K562 (cell line): ENCODE measurements around the gene CRYGC.

ENCODE experiments used
- CBX3 ChIP-seq, 2 experiments: IDR thresholded peaks; 1 replicate in 1 of 2; 2 replicates in 1 of 2; pipeline ENCODE4 v1.6.1; 2012; ENCODE audit warnings: inconsistent platforms in 2 of 2, low read length in 2 of 2, borderline replicate concordance in 1 of 2, control low read depth in 1 of 2
- CCAR2 ChIP-seq: fragments of 200-400 bp; formaldehyde crosslinking; IDR thresholded peaks from 2 replicates; pipeline ENCODE4 v1.6.1; 2017; ENCODE audit warnings: mild to moderate bottlenecking, low read depth, low read length
- YY1 ChIP-seq, 3 experiments: IDR thresholded peaks; 2 replicates each; pipeline ENCODE4 v1.6.1; 2011; ENCODE audit warnings: low read length in 2 of 3, mild to moderate bottlenecking in 2 of 3, moderate library complexity in 2 of 3, borderline replicate concordance in 1 of 3, control low read depth in 1 of 3, low read depth in 1 of 3; ENCODE audit not compliant: insufficient read depth in 3 of 3, insufficient replicate concordance in 2 of 3, control insufficient read depth in 1 of 3, insufficient read length in 1 of 3; ENCODE audit errors: extremely low read depth in 1 of 3
- ZFP30 ChIP-seq: fragments of 250-450 bp; sonication (Bioruptor Pico); IDR thresholded peaks from 2 replicates; pipeline ENCODE4 v1.8.0; 2022; ENCODE audit warnings: moderate library complexity, mild to moderate bottlenecking, inconsistent platforms, borderline replicate concordance
- ZNF584 ChIP-seq: fragments of 200-800 bp; sonication (Bioruptor generic); IDR thresholded peaks from 2 replicates; pipeline ENCODE4 v1.6.1; 2016; ENCODE audit warnings: low read depth, mild to moderate bottlenecking, missing genetic modification characterization, missing compliant biosample characterization
- TF ChIP-seq, protein P1 (sequence below): fragments of 450-650 bp; IDR thresholded peaks from 2 replicates; pipeline ENCODE4 v1.6.1; 2016; ENCODE audit warnings: mild to moderate bottlenecking

DNA sequence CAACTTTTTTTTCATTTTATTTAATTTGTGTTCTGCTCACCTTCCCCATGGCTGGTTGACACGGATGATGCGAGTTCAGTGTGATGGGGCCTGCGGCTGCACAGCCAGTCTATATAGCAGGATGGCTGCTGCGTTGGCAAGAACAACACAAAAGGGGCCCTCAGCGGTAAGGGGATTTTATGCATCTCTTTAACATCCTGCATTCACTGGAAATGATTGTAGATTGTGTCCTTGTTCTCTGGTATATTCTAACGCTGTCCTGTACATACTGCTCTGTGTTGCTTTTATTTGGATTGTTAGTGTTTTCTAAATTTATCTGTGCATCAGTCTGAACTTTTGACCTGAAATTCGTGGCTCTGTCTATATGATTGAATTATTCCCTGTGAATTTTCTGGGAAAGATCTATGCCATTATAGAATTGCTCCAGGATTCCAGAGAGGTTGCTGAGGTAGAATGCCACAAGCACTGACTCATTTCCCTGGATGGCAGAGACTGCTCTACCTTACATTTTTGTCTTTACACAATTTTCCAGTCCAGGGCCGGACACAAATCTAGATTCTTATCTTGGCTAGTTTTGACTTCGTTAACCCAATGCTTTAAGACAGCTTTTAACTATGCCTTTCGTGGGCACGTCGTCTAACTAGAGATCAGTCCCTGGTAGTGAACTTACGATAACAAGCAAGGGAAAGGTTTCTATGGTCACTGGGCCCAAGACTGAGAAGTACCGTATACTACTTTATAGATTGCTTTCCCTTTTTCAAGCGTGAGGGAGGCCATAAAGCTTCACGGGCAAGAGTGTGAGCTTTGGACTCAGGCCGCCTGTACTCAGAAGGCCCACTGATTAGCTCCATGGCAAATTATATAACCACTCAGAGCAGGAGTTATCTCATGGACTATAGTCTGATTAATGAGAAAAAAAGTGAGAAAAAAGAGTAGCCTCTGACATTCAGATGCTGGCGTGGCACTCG lies at the start of gene CRYGC:
- TF ChIP-seq YY1 (IDR thresholded peaks at IDR 0.05; ENCODE audit: borderline replicate concordance in 1 of 3, control insufficient read depth in 1 of 3, extremely low read depth in 1 of 3, insufficient read depth in 3 of 3, insufficient read length in 1 of 3, insufficient replicate concordance in 2 of 3, low read depth in 1 of 3, low read length in 2 of 3) (no peak), CBX3 (IDR thresholded peaks at IDR 0.05; ENCODE audit: borderline replicate concordance in 1 of 2, low read length in 2 of 2) (no peak), ZFP30 (no peak), CCAR2 (no peak), ZNF584 (CRISPR knock-in tag) (no peak)
- TF ChIP-seq, protein P1, sequence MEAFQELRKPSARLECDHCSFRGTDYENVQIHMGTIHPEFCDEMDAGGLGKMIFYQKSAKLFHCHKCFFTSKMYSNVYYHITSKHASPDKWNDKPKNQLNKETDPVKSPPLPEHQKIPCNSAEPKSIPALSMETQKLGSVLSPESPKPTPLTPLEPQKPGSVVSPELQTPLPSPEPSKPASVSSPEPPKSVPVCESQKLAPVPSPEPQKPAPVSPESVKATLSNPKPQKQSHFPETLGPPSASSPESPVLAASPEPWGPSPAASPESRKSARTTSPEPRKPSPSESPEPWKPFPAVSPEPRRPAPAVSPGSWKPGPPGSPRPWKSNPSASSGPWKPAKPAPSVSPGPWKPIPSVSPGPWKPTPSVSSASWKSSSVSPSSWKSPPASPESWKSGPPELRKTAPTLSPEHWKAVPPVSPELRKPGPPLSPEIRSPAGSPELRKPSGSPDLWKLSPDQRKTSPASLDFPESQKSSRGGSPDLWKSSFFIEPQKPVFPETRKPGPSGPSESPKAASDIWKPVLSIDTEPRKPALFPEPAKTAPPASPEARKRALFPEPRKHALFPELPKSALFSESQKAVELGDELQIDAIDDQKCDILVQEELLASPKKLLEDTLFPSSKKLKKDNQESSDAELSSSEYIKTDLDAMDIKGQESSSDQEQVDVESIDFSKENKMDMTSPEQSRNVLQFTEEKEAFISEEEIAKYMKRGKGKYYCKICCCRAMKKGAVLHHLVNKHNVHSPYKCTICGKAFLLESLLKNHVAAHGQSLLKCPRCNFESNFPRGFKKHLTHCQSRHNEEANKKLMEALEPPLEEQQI, result no peak
